K562 (cell line): Measurements from ENCODE around the gene ARFGAP1. TPM values are rescaled to one million over a fixed set of nuclear protein-coding genes. Genes with fewer than 3 reads are reported as not detected.

Experiments used
- ATAC-seq: fragments of 200-7000 bp; cut with Tn5 transposase; 3 replicates; pipeline ENCODE4 v1.9.1; 2020; ENCODE audit warnings: moderate library complexity
- BruUV-seq: library from RNA; stranded (reverse); fragments of 400-500 nt; replicated peaks from 2 replicates; lab custom pipeline; 2021; lab: Mats Ljungman, UMichigan
- CTCF ChIA-PET: fragments of 300-600 bp; formaldehyde crosslinking; extraction: SDS; loops from one replicate; lab custom pipeline; 2021; ENCODE audit warnings: low intra/inter-chr PET ratio; lab: Yijun Ruan, JAX
- POLR2A ChIA-PET: fragments of 300-600, 350-650 bp; sonication (Branson Sonifier 250); formaldehyde crosslinking; extraction: SDS; loops from one replicate; lab custom pipeline; 2021; ENCODE audit warnings: antibody characterized with exemption, inconsistent platforms; lab: Yijun Ruan, JAX
- DNase-seq, 4 experiments: peaks; one replicate each; pipeline versions ENCODE4 v3.0.0 to v3.0.0-alpha.2; 2011 to 2018; ENCODE audit warnings: low spot score in 3 of 4, mixed read lengths in 3 of 4; ENCODE audit errors: extremely low read depth in 1 of 4
- FAIRE-seq: peaks from 2 replicates; lab custom pipeline; 2011; peaks lifted over from hg19 to GRCh38; lab: Jason Lieb, UNC
- H2AFZ ChIP-seq: 2 replicates; pipeline ENCODE4 v1.6.0; 2011; ENCODE audit warnings: low read depth, low read length, control low read depth, inconsistent platforms
- H3K27ac ChIP-seq: fragments of 200-600 bp; 3 replicates; pipeline ENCODE4 v1.8.0; 2011; ENCODE audit warnings: low read depth, mild to moderate bottlenecking, control low read depth, inconsistent platforms, low read length, moderate library complexity, mixed read lengths; ENCODE audit errors: extremely low read depth
- H3K27me3 ChIP-seq, 2 experiments: fragments of 300-600 bp in 1 of 2; 2 replicates in 1 of 2; 3 replicates in 1 of 2; pipeline versions ENCODE4 v1.6.0 to v1.8.0; 2011; ENCODE audit warnings: inconsistent platforms in 2 of 2, low read length in 2 of 2, mild to moderate bottlenecking in 1 of 2, mixed read lengths in 1 of 2, moderate library complexity in 1 of 2; ENCODE audit not compliant: control insufficient read depth in 2 of 2, insufficient read depth in 2 of 2
- H3K36me3 ChIP-seq: fragments of 300-600 bp; 3 replicates; pipeline ENCODE4 v1.8.0; 2011; ENCODE audit warnings: mild to moderate bottlenecking, low read length, inconsistent platforms; ENCODE audit not compliant: control insufficient read depth, insufficient read depth
- H3K4me1 ChIP-seq, 2 experiments: fragments of 200-600 bp in 1 of 2; replicated peaks in 1 of 2; 2 replicates in 1 of 2; 3 replicates in 1 of 2; pipeline versions ENCODE4 v1.5.1 to v1.8.0; 2011; ENCODE audit warnings: inconsistent platforms in 2 of 2, low read length in 2 of 2, mild to moderate bottlenecking in 1 of 2, mixed read lengths in 1 of 2, moderate library complexity in 1 of 2; ENCODE audit not compliant: control insufficient read depth in 2 of 2, insufficient read depth in 2 of 2
- H3K4me2 ChIP-seq: 2 replicates; pipeline ENCODE4 v1.6.1; 2011; ENCODE audit warnings: low read length, control low read depth, inconsistent platforms, mixed read lengths; ENCODE audit not compliant: insufficient read depth
- H3K4me3 ChIP-seq: fragments of 200-600 bp; sonication (generic), shearing (Covaris generic); 2 replicates; pipeline ENCODE4 v1.5.1; 2016; ENCODE audit warnings: control low read depth, inconsistent platforms
- H3K79me2 ChIP-seq: fragments of 200-600 bp; 3 replicates; pipeline ENCODE4 v1.8.0; 2011; ENCODE audit warnings: low read length, inconsistent platforms; ENCODE audit not compliant: control insufficient read depth, insufficient read depth
- H3K9ac ChIP-seq, 2 experiments: 2 replicates each; pipeline versions ENCODE4 v1.6.0 to v1.6.1; 2011; ENCODE audit warnings: low read depth in 2 of 2, low read length in 2 of 2, control low read depth in 1 of 2, inconsistent platforms in 1 of 2, mild to moderate bottlenecking in 1 of 2, mixed read lengths in 1 of 2; ENCODE audit not compliant: insufficient read depth in 1 of 2
- H3K9me1 ChIP-seq: one replicate; pipeline ENCODE4 v1.6.0; 2011; ENCODE audit warnings: inconsistent platforms, mild to moderate bottlenecking, low read length, moderate library complexity; ENCODE audit not compliant: control insufficient read depth, insufficient read depth
- H3K9me3 ChIP-seq: replicated peaks from 2 replicates; pipeline ENCODE4 v1.5.1; 2011; ENCODE audit warnings: low read depth, low read length, inconsistent platforms; ENCODE audit not compliant: control insufficient read depth, insufficient read depth
- H4K20me1 ChIP-seq: replicated peaks from 2 replicates; pipeline ENCODE4 v1.6.1; 2011; ENCODE audit warnings: low read length, inconsistent platforms, mixed read lengths; ENCODE audit not compliant: control insufficient read depth, insufficient read depth
- ETV6 ChIP-seq, 3 experiments: fragments of 150-350 bp in 1 of 3; sonication (generic) in 1 of 3; formaldehyde crosslinking in 1 of 3; IDR thresholded peaks; 2 replicates each; pipeline versions ENCODE4 v1.6.1 to v1.8.0; 2014 to 2022; ENCODE audit warnings: borderline replicate concordance in 2 of 3, low read depth in 2 of 3, antibody characterized with exemption in 1 of 3, low read length in 1 of 3, mild to moderate bottlenecking in 1 of 3, missing genetic modification reagents in 1 of 3
- MTA3 ChIP-seq: fragments of 450-650 bp; formaldehyde crosslinking; IDR thresholded peaks from 2 replicates; pipeline ENCODE4 v1.6.1; 2017; ENCODE audit warnings: mild to moderate bottlenecking, borderline replicate concordance
- POLR2B ChIP-seq: fragments of 450-650 bp; IDR thresholded peaks from 2 replicates; pipeline ENCODE4 v1.6.1; 2018; ENCODE audit warnings: low read depth; ENCODE audit not compliant: partially characterized antibody
- RBM34 ChIP-seq: fragments of 200-400 bp; formaldehyde crosslinking; IDR thresholded peaks from 2 replicates; pipeline ENCODE4 v1.6.1; 2018; ENCODE audit warnings: low read length, borderline replicate concordance; ENCODE audit not compliant: insufficient read depth
- RFX5 ChIP-seq: IDR thresholded peaks from 2 replicates; pipeline ENCODE4 v1.6.1; 2011; ENCODE audit warnings: low read depth, mild to moderate bottlenecking, improper control_type of control experiment, low read length
- SMARCC2 ChIP-seq: fragments of 450-650 bp; IDR thresholded peaks from 2 replicates; pipeline ENCODE4 v1.6.1; 2017; ENCODE audit warnings: antibody characterized with exemption, moderate library complexity, mild to moderate bottlenecking, low read depth
- TAF7 ChIP-seq: fragments of 450-650 bp; IDR thresholded peaks from 2 replicates; pipeline ENCODE4 v1.6.1; 2016; ENCODE audit warnings: missing genetic modification characterization, missing compliant biosample characterization
- ZNF311 ChIP-seq: fragments of 250-450 bp; sonication (Bioruptor Pico); IDR thresholded peaks from 2 replicates; pipeline ENCODE4 v1.4.0; 2020; ENCODE audit warnings: mild to moderate bottlenecking, moderate library complexity
- ZNF324 ChIP-seq: fragments of 250-450 bp; sonication (Bioruptor Pico); IDR thresholded peaks from 2 replicates; pipeline ENCODE4 v1.4.0; 2020; ENCODE audit warnings: mild to moderate bottlenecking
- WGBS: fragments of 100-300 bp; shearing (Covaris generic); methylation state at CpG from one replicate; pipeline ENCODE4 v1.1.6; 2016; ENCODE audit warnings: low coverage, mixed read lengths; ENCODE audit not compliant: insufficient coverage; ENCODE audit errors: missing lambda C conversion rate; 5-methylcytosine and 5-hydroxymethylcytosine counted together
- in situ Hi-C: fragments of 300-500 bp; cut with MboI; formaldehyde crosslinking; loops from 4 replicates; pipeline ENCODE4 v1.15.0; 2018; ENCODE audit warnings: inconsistent platforms, mixed read lengths
- intact Hi-C: fragments of 100-400 bp; cut with micrococcal nuclease; formaldehyde crosslinking; loops from 2 replicates; pipeline ENCODE4 v1.14.2; 2022
- polyA plus RNA-seq, 8 experiments: library from polyadenylated mRNA; depleted of rRNA in 4 of 8; stranded (reverse) in 5 of 8; unstranded in 3 of 8; fragments of >200 nt; fragmentation: Nextera tagmentation in 2 of 8; fragmentation: Illumina TruSeq in 1 of 8; extraction: Ambion mirVana in 2 of 8; extraction: Trizol in 1 of 8; gene quantifications; 2 replicates each; pipeline versions ENCODE4 v1.2.1 to v1.2.3, GENCODE V29; 2011 to 2014; ENCODE audit warnings: inconsistent platforms in 1 of 8, missing spikeins in 1 of 8
- total RNA-seq, 7 experiments: library from RNA; depleted of rRNA in 6 of 7; stranded (reverse); fragments of >200 nt in 6 of 7; fragmentation: Illumina TruSeq in 2 of 7; extraction: Trizol in 2 of 7; gene quantifications; 2 replicates each; pipeline versions ENCODE4 v1.2.1 to v1.2.3, GENCODE V29; 2011 to 2021; ENCODE audit warnings: low replicate concordance in 1 of 7

Gene ARFGAP1
- total and polyA plus RNA-seq, 9 of the 15 experiments (the other 6 are each of a cell fraction or from before 2014, with no cell fraction given): 0.53 to 102 (median 33.5) TPM

DNA sequence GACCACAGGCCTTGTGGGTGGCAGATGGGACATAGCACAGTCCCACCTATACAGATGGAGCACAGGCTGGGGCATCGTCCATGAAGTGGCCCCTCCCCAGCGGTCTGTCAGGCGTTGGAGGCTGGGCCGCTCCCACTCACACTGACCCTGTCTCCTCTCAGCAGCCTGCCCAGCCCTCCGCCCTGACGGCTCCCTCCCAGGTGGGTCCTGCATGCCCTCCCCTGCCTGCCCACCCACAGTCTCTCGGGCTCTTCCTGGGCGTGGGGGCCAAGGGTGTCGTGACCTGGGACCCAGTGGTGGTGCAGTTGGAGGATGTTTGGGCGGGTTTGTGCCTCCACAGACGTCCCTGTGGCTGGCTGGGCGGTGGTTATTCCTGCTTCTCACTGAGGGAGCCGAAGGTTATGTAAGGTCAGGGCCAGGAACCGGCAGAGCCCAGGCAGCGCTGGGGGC, 42.7 kb downstream of the ARFGAP1 start:
- H3K4me3 ChIP-seq: no peak overlapping the region

More for the DNA sequence above, 42.7 kb downstream of the ARFGAP1 start:
- intact Hi-C loops (no loop called here), in situ Hi-C loops (no loop called here)
- Histone ChIP-seq H3K27me3 (peaks cover 3 to 54% of the 10 kb centered on the region in 2 experiments; a peak in 3 of 5 replicates), H3K4me2 (no peak overlapping the region), H3K27ac (no peak overlapping the region), H3K79me2 (no peaks in the 10 kb centered on the region), H3K36me3 (no peaks in the 10 kb centered on the region), H3K9me3 (no peaks in the 10 kb centered on the region), H3K9me1 (no peaks in the 10 kb centered on the region), H4K20me1 (peaks cover 5% of the 10 kb centered on the region; the same call in 1 of the 2 replicates), H3K9ac (peak overlapping the region in 1 of 2 experiments; percentile 20; a peak in 1 of 4 replicates), H2AFZ (no peak overlapping the region), H3K4me1 (peaks cover 0 to 51% of the 10 kb centered on the region in 2 experiments; a peak in 2 of 5 replicates)
- ATAC-seq: peak; percentile 12; the same call in 2 of the 3 replicates
- WGBS: 5% methylated on average over 12 of the region's 15 CpGs
- no peak for FAIRE-seq
- BruUV-seq: no TSS peak
- CTCF ChIA-PET: no interaction called here
- no peak for TF ChIP-seq TAF7 (tag)
- no peak for TF ChIP-seq SMARCC2
- no peak for TF ChIP-seq ETV6 (IDR thresholded peaks at IDR 0.05; ENCODE audit: borderline replicate concordance in 1 of 2, low read depth in 2 of 2, low read length in 1 of 2)
- no peak for TF ChIP-seq ETV6 (CRISPR knock-in tag; IDR thresholded peaks at IDR 0.05; ENCODE audit: borderline replicate concordance)
- no peak for TF ChIP-seq RBM34
- TF ChIP-seq ZNF324 (CRISPR knock-in tag): no peak
- TF ChIP-seq MTA3: no peak
- no peak for TF ChIP-seq POLR2B
- TF ChIP-seq ZNF311 (CRISPR knock-in tag): no peak
- TF ChIP-seq RFX5: no peak
- POLR2A ChIA-PET: no interaction called here
- no peak for DNase-seq
